Activated CD4-positive, CD25-positive, alpha-beta regulatory T cell treated with anti-CD3 and anti-CD28 coated beads, Interleukin-2, amount 50 U/mL, for 16 hours (primary cell): ENCODE data around the gene NUDT4.
"Not testable (repeated sequence)": the region's sequence is repeated elsewhere in the genome, so short reads cannot be mapped to it uniquely, and the experiment has no call there.

Experiments used
- DNase-seq: peaks from one replicate; pipeline ENCODE4 v3.0.0-alpha.2; 2020; ENCODE audit warnings: low read depth, low spot score

Gene NUDT4

DNA sequence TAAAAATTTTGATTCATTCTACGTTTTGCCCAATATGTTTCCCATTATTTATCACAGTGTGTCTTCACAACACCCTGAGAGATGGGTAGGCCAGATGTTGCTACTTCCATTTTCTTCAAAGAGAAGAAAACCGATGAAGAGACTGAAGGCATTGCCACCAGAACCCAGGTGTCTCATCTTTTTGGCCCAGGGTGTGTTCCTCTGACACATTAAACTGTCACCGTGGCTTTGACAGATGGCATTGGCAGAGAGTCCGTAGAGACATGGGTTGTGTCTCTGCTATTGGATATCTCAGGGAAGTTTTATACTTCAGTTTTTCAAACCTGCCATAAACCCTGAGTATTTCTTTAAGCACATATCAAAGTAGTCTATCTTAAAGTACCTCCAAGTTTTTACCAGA is 11.3 kb upstream of the NUDT4 start:
- no peak for DNase-seq

GRCh38 chr12:93368766-93369165 is 9.0 kb upstream of the NUDT4 start:
- DNase-seq: no peak

GRCh38 chr12:93369505-93369904 is 8.2 kb upstream of the NUDT4 start:
- no peak for DNase-seq

GRCh38 chr12:93370947-93371346 is 6.8 kb upstream of the NUDT4 start:
- no peak for DNase-seq

DNA sequence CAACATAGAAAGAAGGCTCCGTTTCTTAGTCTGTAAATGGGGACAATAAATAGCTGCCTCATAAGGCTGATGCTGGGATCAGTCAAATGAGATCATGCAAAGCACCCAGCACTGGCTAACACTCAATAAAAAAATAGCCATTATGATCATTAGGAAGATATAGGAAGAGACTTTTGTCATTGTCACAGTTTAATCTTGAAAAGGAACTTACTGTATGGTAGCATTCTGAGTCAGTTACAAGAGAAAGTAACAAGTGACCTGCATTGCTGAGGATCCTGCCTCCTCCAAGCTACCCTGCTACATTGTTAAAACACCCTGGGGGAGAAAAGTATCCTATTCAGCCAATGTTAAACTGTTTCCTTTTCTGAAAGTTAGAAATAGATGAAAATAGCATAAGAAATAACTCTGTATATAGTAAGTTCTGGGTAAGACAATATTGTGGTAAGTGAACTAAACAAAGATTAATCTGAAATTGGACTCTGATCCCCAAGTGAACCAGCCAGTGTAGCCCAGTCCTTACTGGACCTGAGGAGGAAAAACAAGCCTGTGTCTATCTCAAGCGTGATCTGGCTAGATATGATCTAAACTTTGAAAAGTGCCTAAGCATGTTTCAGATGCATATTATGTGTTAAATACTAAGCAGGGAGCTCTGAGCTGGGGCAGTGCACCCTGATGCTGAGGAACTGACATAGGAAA is 3.6 kb upstream of the NUDT4 start:
- no peak for DNase-seq

GRCh38 chr12:93375906-93376305 is 1.8 kb upstream of the NUDT4 start:
- DNase-seq: no peak

DNA sequence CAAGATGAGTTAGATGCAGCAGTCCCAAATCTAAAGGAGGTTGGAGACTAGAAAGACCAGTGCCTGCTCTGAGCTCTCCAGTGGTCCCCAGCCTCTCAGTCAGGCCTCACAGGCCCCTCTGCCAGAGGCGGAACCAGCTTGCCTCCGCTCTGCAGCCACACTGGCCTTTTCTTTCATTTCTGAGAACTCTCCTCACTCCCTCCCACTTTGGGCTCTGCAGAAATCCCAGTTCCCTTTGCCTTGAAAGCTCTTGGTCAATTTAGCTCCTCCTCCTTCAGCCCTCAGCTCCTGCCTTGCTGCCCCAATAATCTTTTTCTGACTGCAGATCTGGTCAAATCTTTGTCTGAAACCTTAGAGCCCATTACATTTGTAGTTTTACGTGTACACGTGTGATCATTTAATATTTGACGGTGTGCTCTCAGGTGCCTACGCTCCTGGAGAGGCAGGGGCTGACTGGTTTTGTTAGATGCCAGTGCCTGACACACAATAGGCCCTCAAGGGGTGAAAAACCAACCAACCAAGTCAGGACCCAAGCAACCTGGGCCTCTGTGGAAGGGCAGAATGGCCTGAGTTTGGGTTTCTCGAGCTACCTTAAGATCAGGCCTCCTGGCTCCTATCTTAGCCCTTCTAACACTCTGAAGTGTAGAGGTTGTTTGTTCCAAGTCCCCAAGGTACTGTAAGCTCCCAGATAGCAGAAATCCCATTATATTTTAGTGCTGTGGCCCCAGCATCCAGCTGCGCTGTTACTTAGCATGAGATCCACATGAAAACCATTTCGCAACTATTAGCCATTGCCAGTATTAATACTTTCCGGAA is 1.1 kb upstream of the NUDT4 start:
- DNase-seq: no peak

DNA sequence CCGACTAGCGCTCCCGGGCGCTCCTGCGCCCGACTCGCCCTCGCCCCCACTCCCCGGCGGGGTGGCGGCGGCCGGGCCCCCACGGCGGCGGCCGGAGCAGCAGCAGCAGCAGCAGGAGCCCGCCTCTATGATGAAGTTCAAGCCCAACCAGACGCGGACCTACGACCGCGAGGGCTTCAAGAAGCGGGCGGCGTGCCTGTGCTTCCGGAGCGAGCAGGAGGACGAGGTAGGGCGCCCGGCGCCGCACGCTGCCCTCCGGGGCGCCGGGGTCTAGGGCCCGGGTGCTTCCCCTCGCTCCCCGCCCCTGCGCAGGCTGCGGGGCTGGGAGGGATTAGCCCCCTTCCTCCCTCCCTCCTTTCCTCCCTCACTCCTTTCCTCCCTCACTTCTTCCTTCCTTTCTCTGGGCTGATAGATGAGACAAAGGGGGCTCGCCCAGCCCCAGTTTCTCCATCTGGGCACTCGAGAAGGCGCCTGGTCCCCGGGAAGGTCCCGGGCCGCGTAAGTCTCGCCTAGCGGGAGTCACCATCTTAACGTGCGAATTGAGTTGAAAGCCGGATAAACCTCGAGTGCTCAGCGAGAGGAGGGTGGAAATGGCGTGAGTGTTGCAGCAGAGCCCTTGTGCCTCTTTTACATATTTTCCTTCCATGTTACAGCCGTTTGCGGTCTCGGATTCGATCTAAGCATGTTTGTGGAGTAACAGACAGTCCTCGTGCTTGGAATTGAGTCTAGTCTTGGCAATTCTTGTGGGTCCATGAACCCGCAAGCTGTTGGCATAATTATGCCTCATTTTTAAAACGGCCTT is 672 bp downstream of the NUDT4 start:
- DNase-seq: peak; percentile 37

GRCh38 chr12:93378998-93379325 is 1.2 kb downstream of the NUDT4 start:
- no peak for DNase-seq

DNA sequence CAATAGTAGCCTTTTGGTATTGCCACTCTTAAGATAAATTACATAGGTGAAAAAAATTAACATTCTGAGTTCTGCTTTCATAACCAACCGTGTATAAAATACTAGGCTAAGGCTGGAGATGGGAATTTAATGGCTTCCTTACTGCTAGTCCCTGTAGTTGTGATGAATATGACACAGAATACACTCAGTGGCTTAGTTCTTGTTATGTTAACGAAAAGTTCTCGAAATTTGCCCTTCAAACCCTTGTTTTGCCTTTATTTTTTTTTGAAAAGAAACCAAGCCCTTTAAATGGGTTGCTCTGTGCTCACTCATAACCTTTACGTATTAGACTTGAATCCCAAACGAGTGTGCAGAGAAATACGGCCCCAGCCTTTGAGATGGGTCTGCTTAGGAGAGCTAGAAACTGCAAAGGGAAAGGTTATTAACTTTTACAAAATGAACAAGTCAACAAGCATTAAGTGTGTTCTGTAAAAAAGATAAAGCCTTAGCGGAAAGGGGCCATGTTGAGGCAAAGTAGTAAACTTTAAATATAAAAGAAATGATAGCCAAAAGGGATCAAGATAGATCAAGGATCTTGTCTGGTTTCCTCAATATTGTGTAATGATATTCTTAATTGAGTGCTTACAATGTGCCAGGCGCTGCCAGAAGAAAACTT is 1.7 kb downstream of the NUDT4 start:
- no peak for DNase-seq

GRCh38 chr12:93379981-93380361 is 2.2 kb downstream of the NUDT4 start:
- no peak for DNase-seq

GRCh38 chr12:93380480-93381121 is 2.9 kb downstream of the NUDT4 start:
- no peak for DNase-seq

- no peak for DNase-seq
Measured at GRCh38 chr12:93381161-93381975, 3.6 kb downstream of the NUDT4 start.

DNA sequence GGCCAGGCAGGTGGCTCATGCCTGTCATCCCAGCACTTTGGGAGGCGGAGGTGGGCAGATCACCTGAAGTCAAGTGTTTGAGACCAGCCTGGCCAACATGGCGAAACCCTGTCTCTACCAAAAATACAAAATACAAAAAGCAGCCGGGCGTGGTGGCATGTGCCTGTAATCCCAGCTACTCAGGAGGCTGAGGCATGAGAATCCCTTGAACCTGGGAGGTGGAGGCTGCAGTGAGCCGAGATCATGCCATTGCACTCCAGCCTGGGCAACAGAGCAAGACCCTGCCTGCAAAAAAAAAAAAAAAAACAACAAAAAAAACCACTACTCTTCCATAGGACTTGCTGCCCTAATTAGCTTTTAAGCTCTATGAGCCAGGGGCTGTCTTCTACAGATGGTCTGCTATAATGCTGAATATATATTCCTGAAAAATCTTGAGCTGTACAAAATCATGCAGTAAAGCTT is 4.3 kb downstream of the NUDT4 start:
- not testable (repeated sequence) for DNase-seq

DNA sequence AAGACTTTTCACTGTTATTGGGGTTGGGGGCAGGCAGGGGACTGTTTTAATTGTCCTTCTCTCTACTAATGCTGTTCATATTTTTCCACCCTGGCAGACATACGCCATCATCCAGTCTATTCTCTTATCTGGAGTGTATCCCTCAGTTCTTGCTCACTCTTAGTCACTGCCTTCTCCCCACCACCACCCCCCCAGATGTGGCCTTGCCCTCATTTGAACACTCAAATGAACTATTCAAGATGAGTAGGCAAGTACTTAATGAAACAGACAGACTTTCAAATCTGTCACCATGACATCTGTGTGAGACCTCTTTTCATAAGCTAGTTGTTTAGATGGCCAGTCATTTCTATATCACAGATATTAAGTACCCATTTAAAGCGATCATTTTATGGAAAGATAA is 10.1 kb downstream of the NUDT4 start:
- no peak for DNase-seq

GRCh38 chr12:93390031-93390430 is 12.3 kb downstream of the NUDT4 start:
- no peak for DNase-seq

DNA sequence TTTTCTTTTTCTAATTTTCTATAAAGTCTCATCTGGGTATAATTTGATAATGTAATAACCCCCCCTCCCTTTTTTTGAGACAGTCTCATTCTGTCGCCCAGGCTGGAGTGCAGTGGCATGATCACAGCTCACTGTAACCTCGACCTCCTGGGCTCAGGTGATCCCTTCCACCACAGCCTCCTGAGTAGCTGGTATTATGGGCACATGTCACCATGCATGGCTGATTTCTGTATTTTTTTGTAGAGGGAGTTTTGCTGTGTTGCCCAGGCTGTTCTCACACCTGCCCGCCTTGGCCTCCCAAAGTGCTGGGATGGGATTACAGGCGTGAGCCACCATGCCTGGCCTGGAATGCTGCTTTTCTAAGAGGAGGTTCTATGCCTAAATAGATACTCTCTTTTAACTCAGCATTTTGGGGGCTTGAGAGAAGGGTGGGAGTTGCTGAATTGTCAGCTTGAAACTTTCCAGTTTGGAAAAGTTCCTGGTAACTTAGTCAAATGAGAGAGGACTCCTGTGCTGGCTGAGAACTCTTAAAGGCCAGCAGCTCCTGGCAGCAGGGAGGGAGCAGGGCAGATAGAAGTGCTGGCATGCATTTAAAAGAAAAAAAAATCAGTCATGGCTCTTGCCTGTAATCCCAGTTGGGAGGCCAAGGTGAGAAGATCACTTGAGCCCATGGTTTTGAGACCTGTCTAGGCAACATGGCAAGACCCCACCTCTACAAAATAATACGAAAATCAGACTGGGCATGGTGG is 13.0 kb downstream of the NUDT4 start:
- DNase-seq: no peak

GRCh38 chr12:93393425-93393824 is 15.7 kb downstream of the NUDT4 start:
- DNase-seq: no peak

DNA sequence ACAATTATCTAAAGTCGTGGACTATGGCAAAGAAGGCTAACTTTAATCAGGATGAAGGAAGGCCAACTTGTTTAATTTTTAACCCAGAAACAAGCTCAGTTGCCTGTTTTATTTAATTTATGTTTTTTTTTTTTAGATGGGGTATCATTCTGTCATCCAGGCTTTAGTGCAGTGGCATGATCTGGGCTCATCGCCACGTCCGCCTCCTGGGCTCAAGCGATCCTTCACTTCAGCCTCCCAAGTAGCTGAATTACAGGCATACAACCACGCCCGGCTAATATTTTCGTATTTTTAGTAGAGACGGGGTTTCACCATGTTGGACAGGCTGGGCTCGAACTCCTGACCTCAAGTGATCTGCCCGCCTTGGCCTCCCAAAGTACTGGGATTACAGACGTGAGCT is 19.7 kb downstream of the NUDT4 start:
- no peak for DNase-seq
